ENCODE measurements around the gene SIGLEC12. TPM values are rescaled to one million over a fixed set of nuclear protein-coding genes. Genes with fewer than 3 reads are reported as not detected.

The SIGLEC12 gene
- total RNA-seq, 1 experiment from 2014 or later, result not detected

DNA sequence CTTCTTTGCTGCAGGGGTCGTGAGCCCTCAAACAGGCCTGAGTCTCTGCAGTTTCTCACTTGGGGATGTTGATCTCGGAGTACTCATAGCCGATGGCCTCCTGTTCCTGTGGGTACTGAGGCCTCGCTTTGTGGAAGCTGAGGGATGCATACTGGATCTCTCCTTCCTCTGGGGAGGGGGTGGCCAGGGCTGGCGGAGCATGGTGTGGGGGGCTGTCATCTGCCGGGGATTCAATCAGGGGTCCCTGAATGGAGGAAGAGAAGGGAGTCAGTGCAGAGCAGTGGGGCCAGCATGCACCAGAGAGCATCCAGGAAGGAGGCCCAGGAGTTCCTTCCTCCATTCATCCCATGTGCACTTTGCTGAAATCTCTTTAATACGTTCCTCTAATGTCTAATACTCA lies 10.0 kb downstream of the SIGLEC12 start:
- intact Hi-C loops (cut with micrococcal nuclease; ENCODE audit: unreplicated experiment) (no loop called here), in situ Hi-C loops (cut with HindIII; ENCODE audit: low pct_unique_long_range_greater_than_20kb, low sequenced_read_pairs) (no loop called here)
- Histone ChIP-seq H3K4me1 (ENCODE audit: control insufficient read depth, insufficient read depth, low read length) (no peaks in the 10 kb centered on the region), H3K27me3 (ENCODE audit: control insufficient read depth, insufficient read depth, low read length) (peaks cover 3% of the 10 kb centered on the region; the same call in 1 of the 2 replicates), H3K9me3 (ENCODE audit: control insufficient read depth, insufficient read depth, low read depth, low read length) (no peaks in the 10 kb centered on the region), H3K36me3 (ENCODE audit: control insufficient read depth, insufficient read depth, low read length) (no peaks in the 10 kb centered on the region), H3K27ac (ENCODE audit: low read length) (no peak overlapping the region), H3K4me3 (ENCODE audit: low read depth in 2 of 2, low read length in 2 of 2) (no peak overlapping the region)
- TF ChIP-seq TCF7L2 (IDR thresholded peaks at IDR 0.05; ENCODE audit: low read depth, low read length) (no peak), SIN3A (IDR thresholded peaks at IDR 0.05; ENCODE audit: borderline replicate concordance, insufficient read depth, low read depth, low read length) (no peak), POLR2AphosphoS5 (IDR thresholded peaks at IDR 0.05; ENCODE audit: low read depth, low read length) (no peak)
- TF ChIP-seq, protein P1, sequence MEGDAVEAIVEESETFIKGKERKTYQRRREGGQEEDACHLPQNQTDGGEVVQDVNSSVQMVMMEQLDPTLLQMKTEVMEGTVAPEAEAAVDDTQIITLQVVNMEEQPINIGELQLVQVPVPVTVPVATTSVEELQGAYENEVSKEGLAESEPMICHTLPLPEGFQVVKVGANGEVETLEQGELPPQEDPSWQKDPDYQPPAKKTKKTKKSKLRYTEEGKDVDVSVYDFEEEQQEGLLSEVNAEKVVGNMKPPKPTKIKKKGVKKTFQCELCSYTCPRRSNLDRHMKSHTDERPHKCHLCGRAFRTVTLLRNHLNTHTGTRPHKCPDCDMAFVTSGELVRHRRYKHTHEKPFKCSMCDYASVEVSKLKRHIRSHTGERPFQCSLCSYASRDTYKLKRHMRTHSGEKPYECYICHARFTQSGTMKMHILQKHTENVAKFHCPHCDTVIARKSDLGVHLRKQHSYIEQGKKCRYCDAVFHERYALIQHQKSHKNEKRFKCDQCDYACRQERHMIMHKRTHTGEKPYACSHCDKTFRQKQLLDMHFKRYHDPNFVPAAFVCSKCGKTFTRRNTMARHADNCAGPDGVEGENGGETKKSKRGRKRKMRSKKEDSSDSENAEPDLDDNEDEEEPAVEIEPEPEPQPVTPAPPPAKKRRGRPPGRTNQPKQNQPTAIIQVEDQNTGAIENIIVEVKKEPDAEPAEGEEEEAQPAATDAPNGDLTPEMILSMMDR (IDR thresholded peaks at IDR 0.05), result no peak
- TF ChIP-seq, protein P2, sequence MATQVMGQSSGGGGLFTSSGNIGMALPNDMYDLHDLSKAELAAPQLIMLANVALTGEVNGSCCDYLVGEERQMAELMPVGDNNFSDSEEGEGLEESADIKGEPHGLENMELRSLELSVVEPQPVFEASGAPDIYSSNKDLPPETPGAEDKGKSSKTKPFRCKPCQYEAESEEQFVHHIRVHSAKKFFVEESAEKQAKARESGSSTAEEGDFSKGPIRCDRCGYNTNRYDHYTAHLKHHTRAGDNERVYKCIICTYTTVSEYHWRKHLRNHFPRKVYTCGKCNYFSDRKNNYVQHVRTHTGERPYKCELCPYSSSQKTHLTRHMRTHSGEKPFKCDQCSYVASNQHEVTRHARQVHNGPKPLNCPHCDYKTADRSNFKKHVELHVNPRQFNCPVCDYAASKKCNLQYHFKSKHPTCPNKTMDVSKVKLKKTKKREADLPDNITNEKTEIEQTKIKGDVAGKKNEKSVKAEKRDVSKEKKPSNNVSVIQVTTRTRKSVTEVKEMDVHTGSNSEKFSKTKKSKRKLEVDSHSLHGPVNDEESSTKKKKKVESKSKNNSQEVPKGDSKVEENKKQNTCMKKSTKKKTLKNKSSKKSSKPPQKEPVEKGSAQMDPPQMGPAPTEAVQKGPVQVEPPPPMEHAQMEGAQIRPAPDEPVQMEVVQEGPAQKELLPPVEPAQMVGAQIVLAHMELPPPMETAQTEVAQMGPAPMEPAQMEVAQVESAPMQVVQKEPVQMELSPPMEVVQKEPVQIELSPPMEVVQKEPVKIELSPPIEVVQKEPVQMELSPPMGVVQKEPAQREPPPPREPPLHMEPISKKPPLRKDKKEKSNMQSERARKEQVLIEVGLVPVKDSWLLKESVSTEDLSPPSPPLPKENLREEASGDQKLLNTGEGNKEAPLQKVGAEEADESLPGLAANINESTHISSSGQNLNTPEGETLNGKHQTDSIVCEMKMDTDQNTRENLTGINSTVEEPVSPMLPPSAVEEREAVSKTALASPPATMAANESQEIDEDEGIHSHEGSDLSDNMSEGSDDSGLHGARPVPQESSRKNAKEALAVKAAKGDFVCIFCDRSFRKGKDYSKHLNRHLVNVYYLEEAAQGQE (IDR thresholded peaks at IDR 0.05; ENCODE audit: insufficient read depth in 1 of 2, low read depth in 2 of 2, low read length in 1 of 2), result no peak
- no peak for ATAC-seq
- no TSS peak for BruUV-seq (replicated peaks)
- ChIA-PET POLR2A (no interaction called here), CTCF (no interaction called here)
- no peak for DNase-seq (ENCODE audit: low read depth, low spot score)

DNA sequence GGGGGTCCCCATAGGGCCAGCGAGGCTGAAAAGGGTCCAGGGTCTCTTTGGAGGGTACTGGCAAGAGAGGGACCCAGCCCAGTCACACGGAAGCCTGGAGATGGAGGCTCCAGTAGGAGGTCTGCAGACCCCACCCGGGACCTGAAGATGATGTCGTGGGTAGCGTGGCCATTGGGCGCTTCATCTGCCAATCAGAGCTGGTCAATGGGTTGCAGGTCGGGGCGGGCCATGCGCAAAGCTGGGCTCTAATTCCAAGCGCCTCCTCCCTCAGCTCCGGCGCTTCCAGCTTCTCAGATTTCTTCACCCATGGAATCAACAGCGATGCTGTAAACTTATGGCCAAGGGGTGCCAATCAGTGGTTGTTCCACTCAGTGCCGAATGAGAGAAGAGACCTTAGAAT lies 10.9 kb downstream of the SIGLEC12 start:
- H3K4me3 ChIP-seq (ENCODE audit: low read depth in 2 of 2, low read length in 2 of 2), result no peak overlapping the region
- CTCF ChIA-PET, result no interaction called here
- H3K27me3 ChIP-seq (ENCODE audit: control insufficient read depth, insufficient read depth, low read length), result peaks cover 3% of the 10 kb centered on the region; the same call in 1 of the 2 replicates
- H3K4me1 ChIP-seq (ENCODE audit: control insufficient read depth, insufficient read depth, low read length), result no peaks in the 10 kb centered on the region
- H3K36me3 ChIP-seq (ENCODE audit: control insufficient read depth, insufficient read depth, low read length), result no peaks in the 10 kb centered on the region
- no peak for TF ChIP-seq POLR2AphosphoS5 (IDR thresholded peaks at IDR 0.05; ENCODE audit: low read depth, low read length)
- TF ChIP-seq SIN3A (IDR thresholded peaks at IDR 0.05; ENCODE audit: borderline replicate concordance, insufficient read depth, low read depth, low read length), result no peak
- in situ Hi-C loops (cut with HindIII; ENCODE audit: low pct_unique_long_range_greater_than_20kb, low sequenced_read_pairs), result no loop called here
- no peak overlapping the region for H3K27ac ChIP-seq (ENCODE audit: low read length)
- H3K9me3 ChIP-seq (ENCODE audit: control insufficient read depth, insufficient read depth, low read depth, low read length), result no peaks in the 10 kb centered on the region
- DNase-seq (ENCODE audit: low read depth, low spot score) (no peak), ATAC-seq (no peak)
- BruUV-seq (replicated peaks), result no TSS peak
- POLR2A ChIA-PET, result no interaction called here
- intact Hi-C loops (cut with micrococcal nuclease; ENCODE audit: unreplicated experiment), result no loop called here

DNA sequence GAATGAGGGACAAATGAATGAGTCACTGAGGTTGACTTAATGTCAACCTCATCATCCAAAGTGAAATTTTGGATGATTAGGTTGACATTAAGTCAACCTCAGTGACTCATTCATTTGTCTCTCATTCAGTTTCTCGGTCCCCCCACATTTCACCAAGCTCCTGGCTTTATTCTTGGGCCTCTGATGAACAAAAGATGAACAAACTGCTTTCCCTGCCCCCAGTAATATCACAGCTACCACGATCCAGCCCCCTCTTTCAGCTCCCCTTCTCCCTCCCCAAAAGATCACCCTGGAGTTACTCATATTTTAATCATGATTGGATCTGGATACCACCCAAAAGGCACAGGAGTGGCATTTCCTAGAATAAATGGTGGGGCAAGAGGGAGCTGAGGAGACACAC lies 12.5 kb downstream of the SIGLEC12 start:
- no peak for TF ChIP-seq SIN3A (IDR thresholded peaks at IDR 0.05; ENCODE audit: borderline replicate concordance, insufficient read depth, low read depth, low read length)
- TF ChIP-seq POLR2AphosphoS5 (IDR thresholded peaks at IDR 0.05; ENCODE audit: low read depth, low read length), result no peak
- TF ChIP-seq, protein P2 (IDR thresholded peaks at IDR 0.05; ENCODE audit: insufficient read depth in 1 of 2, low read depth in 2 of 2, low read length in 1 of 2), result no peak
- TF ChIP-seq, protein P1 (IDR thresholded peaks at IDR 0.05), result no peak
- TF ChIP-seq TCF7L2 (IDR thresholded peaks at IDR 0.05; ENCODE audit: low read depth, low read length), result no peak
- no peaks in the 10 kb centered on the region for H3K4me1 ChIP-seq (ENCODE audit: control insufficient read depth, insufficient read depth, low read length)
- intact Hi-C loops (cut with micrococcal nuclease; ENCODE audit: unreplicated experiment) (no loop called here), in situ Hi-C loops (cut with HindIII; ENCODE audit: low pct_unique_long_range_greater_than_20kb, low sequenced_read_pairs) (no loop called here)
- no TSS peak for BruUV-seq (replicated peaks)
- DNase-seq (ENCODE audit: low read depth, low spot score), result no peak
- ChIA-PET CTCF (no interaction called here), POLR2A (no interaction called here)
- H3K4me3 ChIP-seq (ENCODE audit: low read depth in 2 of 2, low read length in 2 of 2), result no peak overlapping the region
- no peaks in the 10 kb centered on the region for H3K36me3 ChIP-seq (ENCODE audit: control insufficient read depth, insufficient read depth, low read length)
- no peaks in the 10 kb centered on the region for H3K9me3 ChIP-seq (ENCODE audit: control insufficient read depth, insufficient read depth, low read depth, low read length)
- H3K27ac ChIP-seq (ENCODE audit: low read length), result no peak overlapping the region
- no peak for ATAC-seq
- peaks cover 3% of the 10 kb centered on the region; the same call in 1 of the 2 replicates for H3K27me3 ChIP-seq (ENCODE audit: control insufficient read depth, insufficient read depth, low read length)

All from Panc1 (cell line).